Activated CD4-positive, CD25-positive, alpha-beta regulatory T cell treated with anti-CD3 and anti-CD28 coated beads, Interleukin-2, amount 50 U/mL, for 24 hours (primary cell): ENCODE measurements around the gene CHRND.
"Not testable (repeated sequence)": the region's sequence is repeated elsewhere in the genome, so short reads cannot be mapped to it uniquely, and the experiment has no call there.

Experiments used
- ATAC-seq, 2 donors: fragments of 150-1000 bp; cut with Tn5 transposase; one replicate each; pipeline ENCODE4 v1.10.0; 2021; ENCODE audit warnings: mild to moderate bottlenecking in 1 of 2, moderate library complexity in 1 of 2

Gene CHRND

DNA sequence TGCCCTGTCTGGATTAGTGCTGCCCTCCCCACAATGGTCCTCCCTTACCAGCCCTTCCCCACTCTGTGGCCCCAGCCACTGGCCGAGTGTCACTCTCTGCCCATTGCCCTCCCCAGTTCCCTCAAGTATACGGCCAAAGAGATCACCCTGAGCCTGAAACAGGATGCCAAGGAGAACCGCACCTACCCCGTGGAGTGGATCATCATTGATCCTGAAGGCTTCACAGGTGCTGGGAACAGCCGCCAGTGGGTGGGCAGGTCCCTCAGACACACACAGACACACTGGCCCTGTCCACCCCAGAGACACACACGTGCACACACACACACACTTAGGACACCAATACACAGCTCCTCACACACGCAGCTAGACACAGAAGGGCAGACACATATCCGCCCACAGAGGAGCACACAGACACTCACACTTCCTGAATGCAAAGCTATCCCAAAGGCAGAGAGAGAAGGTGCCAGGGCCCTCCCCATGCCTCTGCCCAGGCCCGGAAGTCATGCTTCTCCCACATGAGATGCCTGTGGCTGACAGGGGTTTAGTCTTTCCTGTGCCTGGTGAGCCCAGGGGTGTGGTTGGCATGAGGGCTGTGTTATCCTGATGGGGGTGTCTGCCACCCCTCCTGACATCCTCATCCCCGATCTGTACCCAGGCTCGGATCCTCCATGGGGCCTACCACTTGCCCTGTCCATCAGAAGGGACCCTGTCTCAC is 2.9 kb downstream of the CHRND start:
- ATAC-seq = no peak

DNA sequence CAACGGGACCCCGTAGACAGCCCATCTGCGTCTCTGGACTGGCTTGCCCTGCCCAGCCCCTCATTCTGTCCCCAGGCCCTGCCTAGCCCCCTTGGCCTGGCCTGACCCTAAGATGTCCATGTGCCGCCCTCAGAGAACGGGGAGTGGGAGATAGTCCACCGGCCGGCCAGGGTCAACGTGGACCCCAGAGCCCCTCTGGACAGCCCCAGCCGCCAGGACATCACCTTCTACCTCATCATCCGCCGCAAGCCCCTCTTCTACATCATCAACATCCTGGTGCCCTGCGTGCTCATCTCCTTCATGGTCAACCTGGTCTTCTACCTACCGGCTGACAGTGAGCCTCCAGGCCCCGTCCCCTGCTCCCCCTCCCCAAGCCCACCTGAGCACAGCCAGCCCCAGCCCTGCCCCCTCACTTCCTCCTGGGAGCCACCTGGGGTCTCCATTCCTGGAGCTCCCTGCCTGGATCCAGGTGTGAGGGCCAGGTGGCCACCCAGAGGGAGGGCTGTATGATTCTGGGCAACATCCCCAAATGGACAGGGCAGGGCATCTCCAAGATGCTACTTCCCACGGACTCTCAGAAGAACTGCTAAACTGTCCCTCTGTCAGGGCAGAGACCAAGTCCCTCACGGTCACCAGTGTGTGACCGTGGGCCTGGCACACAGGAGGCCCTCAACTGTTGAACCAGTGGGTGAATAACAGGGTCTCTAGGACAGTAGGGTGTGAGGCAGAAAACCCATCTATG is 4.0 kb downstream of the CHRND start:
- ATAC-seq = no peak

- ATAC-seq = no peak
Measured at GRCh38 chr2:232530626-232531260, 4.8 kb downstream of the CHRND start.

DNA sequence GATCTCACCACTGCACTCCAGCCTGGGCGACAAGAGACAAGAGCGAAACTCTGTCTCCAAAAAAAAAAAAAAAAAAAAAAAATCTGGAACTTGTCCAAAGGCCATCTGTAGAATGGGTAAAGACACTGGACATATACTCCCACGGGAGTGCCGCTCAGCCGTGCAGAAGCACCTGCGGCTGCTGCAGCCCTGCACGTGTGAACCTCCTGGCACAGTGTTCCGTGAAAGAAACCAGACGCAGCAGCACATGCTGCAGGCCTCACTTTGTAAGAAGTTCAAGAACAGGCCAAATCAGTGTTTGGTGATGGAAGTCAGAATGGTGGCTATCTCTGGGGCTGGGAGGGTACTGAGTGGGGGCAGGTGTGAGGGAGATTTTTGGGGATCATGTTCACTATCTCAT is 6.5 kb downstream of the CHRND start:
- no peak for ATAC-seq

GRCh38 chr2:232532821-232533220 is 6.9 kb downstream of the CHRND start:
- ATAC-seq = not testable (repeated sequence)

DNA sequence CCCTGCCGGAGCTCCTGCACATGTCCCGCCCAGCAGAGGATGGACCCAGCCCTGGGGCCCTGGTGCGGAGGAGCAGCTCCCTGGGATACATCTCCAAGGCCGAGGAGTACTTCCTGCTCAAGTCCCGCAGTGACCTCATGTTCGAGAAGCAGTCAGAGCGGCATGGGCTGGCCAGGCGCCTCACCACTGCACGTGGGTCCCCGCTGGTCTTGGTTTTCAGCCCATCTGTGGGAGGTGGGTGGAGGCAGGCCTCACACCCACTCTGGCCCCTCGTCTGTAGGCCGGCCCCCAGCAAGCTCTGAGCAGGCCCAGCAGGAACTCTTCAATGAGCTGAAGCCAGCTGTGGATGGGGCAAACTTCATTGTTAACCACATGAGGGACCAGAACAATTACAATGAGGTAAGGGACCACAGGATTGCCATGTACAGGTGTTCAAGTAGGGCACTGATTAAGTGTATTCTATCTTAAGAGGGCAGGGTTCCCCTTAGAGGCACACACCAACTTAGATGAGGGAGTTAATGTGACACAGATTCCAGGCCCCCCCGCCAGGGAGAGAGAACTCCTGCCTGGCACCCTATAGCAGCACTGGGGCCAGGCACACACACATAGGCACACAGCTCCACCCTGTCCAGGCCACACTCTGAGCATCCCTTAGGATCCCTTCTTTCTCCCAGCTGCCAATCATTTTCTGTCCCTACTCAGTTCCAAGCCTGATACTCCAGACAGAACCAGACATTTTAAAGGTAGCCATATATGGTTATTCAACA is 8.2 kb downstream of the CHRND start:
- no peak for ATAC-seq

- no peak for ATAC-seq
Measured at GRCh38 chr2:232534940-232535651, 9.1 kb downstream of the CHRND start.

DNA sequence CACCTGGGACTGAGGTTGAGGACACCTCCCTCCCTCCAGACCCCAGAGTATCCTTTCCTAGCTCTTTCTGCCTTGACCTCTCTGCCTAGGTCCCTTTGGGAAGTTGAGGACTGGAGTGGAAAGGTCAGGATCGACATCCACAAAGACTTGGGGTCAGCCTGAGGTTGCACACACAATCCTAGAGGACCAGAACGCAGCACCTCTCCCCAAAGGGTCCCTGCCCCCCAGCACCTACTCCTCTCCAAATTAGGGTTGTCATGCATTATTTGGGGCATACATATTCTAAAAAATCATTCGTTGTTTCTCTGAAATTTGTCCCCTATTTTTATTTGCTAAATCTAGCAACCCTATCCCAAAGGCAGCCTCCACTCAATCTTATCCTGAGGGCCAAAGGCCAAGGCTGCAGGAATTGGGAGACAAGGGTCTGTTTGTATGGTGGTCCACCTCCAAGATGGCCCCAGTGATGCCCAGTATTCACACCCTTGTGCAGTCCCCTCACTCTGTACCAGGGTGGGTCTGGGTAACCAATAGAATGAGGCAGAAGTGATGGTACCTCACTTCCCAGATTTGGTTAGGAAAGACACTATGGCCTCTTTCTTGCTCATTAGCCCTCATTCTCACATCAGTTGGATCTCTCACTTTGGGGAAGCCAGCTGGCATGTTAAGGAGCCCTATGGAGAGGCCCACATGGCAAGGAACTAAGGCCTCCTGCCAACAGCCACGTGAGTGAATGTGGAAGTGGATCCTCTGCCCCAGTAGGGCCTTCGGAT is 10.0 kb downstream of the CHRND start:
- ATAC-seq = no peak

GRCh38 chr2:232537079-232537478 is 11.1 kb downstream of the CHRND start:
- no peak for ATAC-seq

- ATAC-seq = no peak
Measured at GRCh38 chr2:232537499-232537898, 11.5 kb downstream of the CHRND start.

DNA sequence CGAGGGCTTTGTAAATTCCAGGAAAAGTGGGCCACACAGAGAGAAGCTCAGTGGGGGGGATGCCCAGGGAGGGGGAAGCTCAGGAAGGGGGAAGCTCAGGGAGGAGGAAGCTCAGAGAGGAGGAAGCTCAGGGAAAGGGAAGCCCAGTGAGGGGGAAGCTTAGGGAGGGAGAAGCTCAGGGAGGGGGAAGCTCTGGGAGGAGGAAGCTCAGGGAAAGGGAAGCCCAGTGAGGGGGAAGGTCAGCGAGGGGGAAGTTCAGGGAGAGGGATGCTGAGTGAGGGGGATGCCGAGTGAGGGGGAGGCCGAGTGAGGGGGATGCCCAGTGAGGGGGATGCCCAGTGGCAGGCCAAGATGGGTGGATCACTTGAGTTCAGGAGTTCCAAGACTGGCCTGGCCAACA is 12.7 kb downstream of the CHRND start:
- no peak for ATAC-seq

DNA sequence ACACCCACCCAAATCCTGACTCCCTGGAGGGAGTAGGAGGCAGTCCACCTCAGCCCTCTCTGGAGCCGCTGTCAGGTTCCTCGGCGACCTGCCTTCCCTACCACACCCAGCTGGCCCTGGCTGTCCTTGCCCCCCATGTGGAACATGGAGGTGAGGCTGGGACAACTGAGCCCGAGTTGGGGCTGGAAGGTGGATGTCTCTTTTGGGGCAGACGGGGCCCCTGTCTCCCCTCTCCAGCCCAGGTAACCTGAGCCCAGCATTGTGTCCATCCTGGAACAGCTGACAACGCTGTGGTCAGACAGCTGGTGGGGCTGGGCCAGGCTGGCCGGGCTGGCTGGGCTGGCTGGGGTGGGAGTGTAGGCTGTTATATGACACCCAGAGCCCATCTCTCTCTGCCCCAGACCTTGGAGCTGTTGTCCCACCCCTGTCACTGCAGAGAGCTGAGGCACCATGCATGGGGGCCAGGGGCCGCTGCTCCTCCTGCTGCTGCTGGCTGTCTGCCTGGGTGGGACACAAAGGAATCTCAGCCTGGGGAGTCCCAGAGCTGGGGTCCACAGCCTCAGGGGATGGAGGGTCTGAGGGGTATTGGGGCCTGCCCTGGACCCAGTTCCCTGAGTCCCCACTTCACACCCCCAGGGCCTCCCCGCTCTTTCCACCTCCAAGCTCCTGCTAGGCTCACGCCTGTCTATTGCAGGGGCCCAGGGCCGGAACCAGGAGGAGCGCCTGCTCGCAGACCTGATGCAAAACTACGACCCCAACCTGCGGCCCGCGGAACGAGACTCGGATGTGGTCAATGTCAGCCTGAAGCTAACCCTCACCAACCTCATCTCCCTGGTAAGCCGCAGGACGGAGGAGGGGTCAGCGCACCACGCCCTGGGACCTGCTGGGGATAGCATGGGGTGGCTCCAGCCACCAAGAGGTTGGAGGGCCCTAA is 13.6 kb downstream of the CHRND start, which contains the start of gene CHRNG:
Gene CHRNG, plus strand, starts transcription at position 395 of the 934 bp plus-strand sequence. Its CDS starts 56 bp downstream, at position 451.
- no peak for ATAC-seq

DNA sequence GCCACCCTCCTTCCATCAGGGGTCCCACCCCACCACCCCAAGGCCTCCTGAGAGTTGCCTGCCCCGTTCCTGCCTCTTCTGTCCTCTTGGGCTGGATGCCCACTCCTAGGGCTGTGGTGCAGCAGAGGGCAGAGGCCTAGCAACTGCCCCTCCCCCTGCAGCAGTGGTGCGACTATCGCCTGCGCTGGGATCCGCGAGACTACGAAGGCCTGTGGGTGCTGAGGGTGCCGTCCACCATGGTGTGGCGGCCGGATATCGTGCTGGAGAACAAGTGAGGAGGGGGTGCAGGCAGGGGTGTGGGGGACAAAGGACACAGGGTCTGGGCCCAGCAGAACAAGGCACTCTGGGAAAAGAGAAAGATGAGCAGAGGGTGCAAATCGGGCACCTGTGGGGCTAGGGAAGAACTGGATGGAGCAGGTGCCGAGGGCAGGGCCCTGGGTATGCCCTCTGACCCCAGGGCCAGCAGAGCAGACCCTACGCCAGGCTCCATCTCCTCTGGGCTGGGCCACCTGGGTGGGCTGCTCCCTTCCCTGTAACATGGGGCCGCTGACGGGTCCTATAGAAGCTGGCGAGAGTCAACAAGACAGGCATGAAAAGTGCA is 14.6 kb downstream of the CHRND start:
- no peak for ATAC-seq

- no peak for ATAC-seq
Measured at GRCh38 chr2:232541195-232541960, 15.4 kb downstream of the CHRND start.

DNA sequence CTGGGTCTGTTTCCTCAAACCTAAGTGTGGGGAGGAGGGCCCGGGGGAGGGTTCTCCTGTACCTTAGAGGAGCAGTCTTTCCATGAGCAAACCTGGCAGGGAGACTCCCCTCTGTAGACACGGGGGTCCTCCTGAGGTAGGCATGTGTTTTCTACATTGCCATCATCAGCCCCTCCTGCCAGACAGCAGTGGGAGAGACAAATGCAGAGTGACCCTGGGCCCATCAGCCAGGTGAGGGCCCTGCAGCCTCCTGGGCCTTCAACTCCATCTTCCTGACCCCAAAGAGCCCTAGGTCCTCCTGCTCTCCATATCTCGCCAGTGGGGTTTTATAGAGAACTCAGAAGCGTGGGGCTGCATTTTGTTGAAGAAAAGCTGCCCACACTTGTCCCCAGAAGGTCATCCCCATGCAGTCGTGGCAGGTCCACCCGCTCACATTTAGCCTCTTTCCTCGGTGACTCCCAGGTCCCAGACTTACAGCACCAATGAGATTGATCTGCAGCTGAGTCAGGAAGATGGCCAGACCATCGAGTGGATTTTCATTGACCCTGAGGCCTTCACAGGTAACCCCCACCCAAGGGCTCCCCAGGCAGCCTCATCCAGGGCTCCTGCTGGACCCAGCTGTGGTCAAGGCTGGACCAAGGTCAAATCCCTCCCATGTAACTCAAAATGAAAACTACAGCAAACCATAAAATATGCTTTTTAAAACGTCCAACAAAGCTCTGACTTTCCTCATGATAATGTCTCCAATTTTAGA is 16.2 kb downstream of the CHRND start:
- ATAC-seq = no peak

DNA sequence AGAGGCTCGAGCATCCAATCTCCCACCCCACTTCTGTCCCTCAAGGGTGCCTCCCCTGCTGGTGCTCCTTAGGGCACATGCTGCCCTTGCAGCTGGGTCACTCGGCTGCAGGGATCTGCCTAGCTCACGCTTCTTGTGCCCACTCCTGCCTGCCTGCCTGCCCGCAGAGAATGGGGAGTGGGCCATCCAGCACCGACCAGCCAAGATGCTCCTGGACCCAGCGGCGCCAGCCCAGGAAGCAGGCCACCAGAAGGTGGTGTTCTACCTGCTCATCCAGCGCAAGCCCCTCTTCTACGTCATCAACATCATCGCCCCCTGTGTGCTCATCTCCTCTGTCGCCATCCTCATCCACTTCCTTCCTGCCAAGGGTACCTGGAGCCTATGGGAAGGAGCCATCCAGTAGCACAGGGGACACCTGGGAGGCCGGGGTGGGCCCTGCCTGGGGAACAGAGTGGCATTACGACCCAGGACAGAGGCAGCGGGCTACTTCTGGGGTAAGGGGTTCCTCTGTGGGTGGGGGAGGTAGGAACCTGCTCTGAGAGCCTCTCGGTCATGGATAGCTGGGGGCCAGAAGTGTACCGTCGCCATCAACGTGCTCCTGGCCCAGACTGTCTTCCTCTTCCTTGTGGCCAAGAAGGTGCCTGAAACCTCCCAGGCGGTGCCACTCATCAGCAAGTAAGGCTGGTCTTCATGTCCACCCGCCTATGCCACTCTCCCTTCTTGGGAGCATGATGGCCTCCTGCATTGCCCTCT is 16.9 kb downstream of the CHRND start:
- ATAC-seq = no peak

DNA sequence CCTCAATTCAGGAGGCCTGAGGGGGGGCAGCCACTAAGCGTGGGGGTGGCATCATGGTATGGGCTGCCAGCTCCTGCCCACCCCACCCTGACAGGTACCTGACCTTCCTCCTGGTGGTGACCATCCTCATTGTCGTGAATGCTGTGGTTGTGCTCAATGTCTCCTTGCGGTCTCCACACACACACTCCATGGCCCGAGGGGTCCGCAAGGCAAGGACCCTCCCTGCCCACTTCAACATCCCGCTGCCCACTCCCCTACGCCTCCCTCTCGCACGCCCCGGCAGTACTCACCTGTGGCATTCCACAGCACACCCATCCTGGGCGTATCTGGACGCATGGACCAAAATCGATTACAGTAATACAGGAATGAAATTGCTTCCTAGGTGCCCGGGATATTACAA is 17.5 kb downstream of the CHRND start:
- no peak for ATAC-seq
